Hepatocyte (in vitro differentiated cells): ENCODE results near the gene TIRAP. TPM values are rescaled to one million over a fixed set of nuclear protein-coding genes. Genes with fewer than 3 reads are reported as not detected.

Experiments used
- DNase-seq: peaks from one replicate; pipeline ENCODE4 v3.0.0-alpha.2; 2016; ENCODE audit warnings: low spot score
- H2AFZ ChIP-seq: fragments of 200-600 bp; sonication (generic); 2 replicates; pipeline ENCODE4 v1.6.0; 2016; ENCODE audit warnings: antibody characterized with exemption, mild to moderate bottlenecking
- H3K27ac ChIP-seq: fragments of 200-600 bp; sonication (generic); 2 replicates; pipeline ENCODE4 v1.5.1; 2016; ENCODE audit warnings: mild to moderate bottlenecking
- H3K27me3 ChIP-seq: fragments of 200-600 bp; sonication (generic); 2 replicates; pipeline ENCODE4 v1.6.1; 2016
- H3K36me3 ChIP-seq: fragments of 200-600 bp; sonication (generic); replicated peaks from 2 replicates; pipeline ENCODE4 v1.5.1; 2016; ENCODE audit warnings: low read depth; ENCODE audit not compliant: insufficient read depth
- H3K4me1 ChIP-seq: fragments of 200-600 bp; sonication (generic); 2 replicates; pipeline ENCODE4 v1.5.1; 2016; ENCODE audit warnings: mild to moderate bottlenecking, moderate library complexity; ENCODE audit not compliant: insufficient read depth
- H3K4me2 ChIP-seq: fragments of 200-600 bp; sonication (generic); 2 replicates; pipeline ENCODE4 v1.6.0; 2016
- H3K4me3 ChIP-seq: fragments of 200-600 bp; sonication (generic); 2 replicates; pipeline ENCODE4 v1.5.1; 2016; ENCODE audit warnings: mild to moderate bottlenecking
- H3K79me2 ChIP-seq: fragments of 200-600 bp; sonication (generic); 2 replicates; pipeline ENCODE4 v1.6.0; 2017; ENCODE audit warnings: mild to moderate bottlenecking
- H3K9me2 ChIP-seq: fragments of 200-600 bp; sonication (generic); replicated peaks from 2 replicates; pipeline ENCODE4 v1.6.0; 2017; ENCODE audit warnings: mild to moderate bottlenecking; ENCODE audit not compliant: insufficient read depth
- H3K9me3 ChIP-seq: fragments of 200-600 bp; sonication (generic); 2 replicates; pipeline ENCODE4 v1.5.1; 2016; ENCODE audit warnings: low read depth, mild to moderate bottlenecking
- H4K20me1 ChIP-seq: fragments of 200-600 bp; sonication (generic); 2 replicates; pipeline ENCODE4 v1.6.0; 2016; ENCODE audit warnings: mild to moderate bottlenecking; ENCODE audit not compliant: insufficient read depth, poor library complexity, severe bottlenecking
- CTCF ChIP-seq: fragments of 200-600 bp; sonication (generic); IDR thresholded peaks from 2 replicates; pipeline ENCODE4 v1.5.1; 2016; ENCODE audit warnings: antibody characterized with exemption, mild to moderate bottlenecking; ENCODE audit not compliant: poor library complexity
- EZH2 ChIP-seq: fragments of 200-600 bp; sonication (generic); IDR thresholded peaks from 2 replicates; pipeline ENCODE4 v1.6.1; 2016; ENCODE audit warnings: antibody characterized with exemption, mild to moderate bottlenecking, borderline replicate concordance
- EZH2phosphoT487 ChIP-seq: fragments of 200-600 bp; sonication (generic); IDR thresholded peaks from one replicate; pipeline ENCODE4 v1.6.1; 2018; ENCODE audit warnings: antibody characterized with exemption, mild to moderate bottlenecking, low read depth, moderate library complexity; ENCODE audit not compliant: unreplicated experiment, severe bottlenecking
- WGBS: methylation state at CpG from one replicate; pipeline ENCODE4 v1.1.6; 2016; ENCODE audit warnings: low lambda C conversion rate; ENCODE audit errors: missing lambda C conversion rate; 5-methylcytosine and 5-hydroxymethylcytosine counted together
- polyA plus RNA-seq: library from polyadenylated mRNA; unstranded; fragments of >200 nt; fragmentation: Nextera tagmentation; extraction: Ambion mirVana; gene quantifications from 2 replicates; pipeline ENCODE4 v1.2.1, GENCODE V29; 2016
- total RNA-seq: library from RNA; depleted of rRNA; stranded (reverse); fragments of >200 nt; gene quantifications from 2 replicates; pipeline ENCODE4 v1.2.3, GENCODE V29; 2014

Gene TIRAP
- total RNA-seq (5.3 and 7.5 TPM in 2 replicates), polyA plus RNA-seq (3.2 and 6.4 TPM in 2 replicates)

- no peaks in the 10 kb centered on the region for H3K9me3 ChIP-seq
- no peaks in the 10 kb centered on the region for H3K9me2 ChIP-seq
- peak within 1 kb of the TSS; percentile 100 for H2AFZ ChIP-seq
- H3K79me2 ChIP-seq, result peaks cover 20% of the 10 kb centered on the region
- peak; percentile 82 for DNase-seq
- H3K27ac ChIP-seq, result peak within 1 kb of the TSS; percentile 98
- H3K4me3 ChIP-seq, result peak within 1 kb of the TSS; percentile 98
- peak within 1 kb of the TSS; percentile 95 for H3K4me2 ChIP-seq
- H3K27me3 ChIP-seq, result no peaks in the 10 kb centered on the region
- no peaks in the 10 kb centered on the region for H3K36me3 ChIP-seq
- TF ChIP-seq CTCF, result no peak
- no peak for TF ChIP-seq EZH2
- no peak for TF ChIP-seq EZH2phosphoT487
- no peaks in the 10 kb centered on the region for H4K20me1 ChIP-seq
- 2% methylated on average over 41 of the region's 82 CpGs for WGBS
- H3K4me1 ChIP-seq, result peaks cover 12% of the 10 kb centered on the region
Measured at GRCh38 chr11:126282736-126283591, at the start of gene TIRAP. Gene TIRAP, plus strand, starts transcription at chr11:126283093. Its CDS starts 7,802 bp downstream, at chr11:126290895.

GRCh38 chr11:126233391-126233790 is 49.5 kb upstream of the TIRAP start:
- no peak overlapping the region for H3K4me2 ChIP-seq
- no peak overlapping the region for H3K4me3 ChIP-seq
- WGBS, result 99% methylated on average over 4 of the region's 4 CpGs
- H3K79me2 ChIP-seq, result peaks cover 9% of the 10 kb centered on the region
- no peak for DNase-seq
- H4K20me1 ChIP-seq, result no peaks in the 10 kb centered on the region
- H3K27me3 ChIP-seq, result no peaks in the 10 kb centered on the region
- H2AFZ ChIP-seq, result no peak overlapping the region
- no peaks in the 10 kb centered on the region for H3K9me3 ChIP-seq
- no peaks in the 10 kb centered on the region for H3K9me2 ChIP-seq
- no peaks in the 10 kb centered on the region for H3K4me1 ChIP-seq
- no peaks in the 10 kb centered on the region for H3K36me3 ChIP-seq
- TF ChIP-seq EZH2 (no peak), EZH2phosphoT487 (no peak), CTCF (no peak)
- H3K27ac ChIP-seq, result no peak overlapping the region

- Histone ChIP-seq H3K79me2 (no peaks in the 10 kb centered on the region), H2AFZ (no peak overlapping the region), H3K4me1 (no peaks in the 10 kb centered on the region), H3K27me3 (no peaks in the 10 kb centered on the region), H3K4me3 (no peak overlapping the region), H3K4me2 (no peak overlapping the region), H3K9me3 (no peaks in the 10 kb centered on the region), H3K9me2 (no peaks in the 10 kb centered on the region), H4K20me1 (no peaks in the 10 kb centered on the region), H3K36me3 (no peaks in the 10 kb centered on the region), H3K27ac (no peak overlapping the region)
- WGBS, result 100% methylated on average over 2 of the region's 2 CpGs
- DNase-seq, result no peak
- TF ChIP-seq EZH2phosphoT487 (no peak), EZH2 (no peak), CTCF (no peak)
Measured at GRCh38 chr11:126246636-126247035, 36.3 kb upstream of the TIRAP start.
